Panc1 (cell line): ENCODE results near the gene CAPSL. TPM values are rescaled to one million over a fixed set of nuclear protein-coding genes. Genes with fewer than 3 reads are reported as not detected.

Source experiments
- ATAC-seq: fragments of 200-7000 bp; cut with Tn5 transposase; 2 replicates; pipeline ENCODE4 v1.9.1; 2020; ENCODE audit warnings: mild to moderate bottlenecking, moderate library complexity
- BruUV-seq: library from RNA; stranded (reverse); fragments of 400-500 nt; replicated peaks from 2 replicates; lab custom pipeline; 2021; lab: Mats Ljungman, UMichigan
- CTCF ChIA-PET: fragments of 300-600 bp; sonication (Branson Sonifier 250); formaldehyde crosslinking; loops from one replicate; lab custom pipeline; 2022; ENCODE audit warnings: antibody characterized with exemption; lab: Charles Lee
- POLR2A ChIA-PET: fragments of 300-600 bp; sonication (Branson Sonifier 250); formaldehyde crosslinking; loops from one replicate; lab custom pipeline; 2022; ENCODE audit warnings: antibody characterized with exemption; lab: Charles Lee
- DNase-seq: peaks from one replicate; pipeline ENCODE4 v3.0.0-alpha.2; 2010; ENCODE audit warnings: low read depth, low spot score
- H3K27ac ChIP-seq: 2 replicates; pipeline ENCODE4 v1.5.1; 2011; ENCODE audit warnings: mild to moderate bottlenecking, low read length, inconsistent platforms
- H3K27me3 ChIP-seq: fragments of 200-500 bp; sonication (Bioruptor generic); 2 replicates; pipeline ENCODE4 v1.6.0; 2014; ENCODE audit warnings: low read length, inconsistent platforms; ENCODE audit not compliant: control insufficient read depth, insufficient read depth
- H3K36me3 ChIP-seq: fragments of 200-500 bp; sonication (Bioruptor generic); 2 replicates; pipeline ENCODE4 v1.5.1; 2014; ENCODE audit warnings: inconsistent platforms, mild to moderate bottlenecking, low read length, moderate library complexity; ENCODE audit not compliant: control insufficient read depth, insufficient read depth
- H3K4me1 ChIP-seq: 2 replicates; pipeline ENCODE4 v1.5.1; 2011; ENCODE audit warnings: inconsistent platforms, mild to moderate bottlenecking, low read length, moderate library complexity; ENCODE audit not compliant: control insufficient read depth, insufficient read depth
- H3K4me3 ChIP-seq, 2 experiments: 2 replicates each; pipeline ENCODE4 v1.5.1; 2011 to 2012; ENCODE audit warnings: low read depth in 2 of 2, low read length in 2 of 2, mild to moderate bottlenecking in 2 of 2, inconsistent platforms in 1 of 2, moderate library complexity in 1 of 2
- H3K9me3 ChIP-seq: fragments of 200-500 bp; sonication (Bioruptor generic); 2 replicates; pipeline ENCODE4 v1.5.1; 2014; ENCODE audit warnings: low read depth, mild to moderate bottlenecking, inconsistent platforms, low read length, moderate library complexity; ENCODE audit not compliant: control insufficient read depth, insufficient read depth
- CTCF ChIP-seq: fragments of 450-650 bp; IDR thresholded peaks from 2 replicates; pipeline ENCODE4 v1.5.1; 2017; ENCODE audit warnings: mild to moderate bottlenecking
- POLR2AphosphoS5 ChIP-seq: IDR thresholded peaks from 2 replicates; pipeline ENCODE4 v1.6.1; 2012; ENCODE audit warnings: mild to moderate bottlenecking, low read depth, low read length, moderate library complexity
- REST ChIP-seq, 2 experiments: IDR thresholded peaks; 2 replicates each; pipeline ENCODE4 v1.6.1; 2011 to 2012; ENCODE audit warnings: low read depth in 2 of 2, control low read depth in 1 of 2, low read length in 1 of 2, mild to moderate bottlenecking in 1 of 2, moderate library complexity in 1 of 2; ENCODE audit not compliant: insufficient read depth in 1 of 2
- SIN3A ChIP-seq: IDR thresholded peaks from 2 replicates; pipeline ENCODE4 v1.6.1; 2012; ENCODE audit warnings: low read depth, mild to moderate bottlenecking, low read length, moderate library complexity, borderline replicate concordance; ENCODE audit not compliant: insufficient read depth
- TCF7L2 ChIP-seq: IDR thresholded peaks from 2 replicates; pipeline ENCODE4 v1.6.1; 2011; ENCODE audit warnings: mild to moderate bottlenecking, low read depth, low read length, inconsistent platforms
- in situ Hi-C: cut with HindIII; loops from 2 replicates; pipeline ENCODE4 v1.10.0; 2016; ENCODE audit warnings: low sequenced_read_pairs, low pct_unique_long_range_greater_than_20kb
- intact Hi-C: fragments of 100-400 bp; cut with micrococcal nuclease; formaldehyde crosslinking; loops from one replicate; pipeline ENCODE4 v1.10.0; 2022; ENCODE audit not compliant: unreplicated experiment
- total RNA-seq: library from RNA; stranded (reverse); gene quantifications from one replicate; pipeline ENCODE4 v1.2.1, GENCODE V29; 2021; ENCODE audit not compliant: unreplicated experiment

CAPSL gene
- total RNA-seq, 1 experiment from 2014 or later = not detected

GRCh38 chr5:35924950-35925722, 13.3 kb downstream of the CAPSL start:
- TF ChIP-seq REST (IDR thresholded peaks at IDR 0.05; ENCODE audit: insufficient read depth in 1 of 2, low read depth in 2 of 2, low read length in 1 of 2) (no peak), CTCF (peak; percentile 82), POLR2AphosphoS5 (no peak)
- in situ Hi-C loops = no loop called here

GRCh38 chr5:35924122-35924949, 14.1 kb downstream of the CAPSL start:
- POLR2A ChIA-PET = no interaction called here
- ATAC-seq (peak; percentile 32; the same call in 1 of the 2 replicates), DNase-seq (no peak)
- Histone ChIP-seq H3K9me3 (no peaks in the 10 kb centered on the region), H3K4me3 (no peak overlapping the region), H3K27me3 (peaks cover 9% of the 10 kb centered on the region; the same call in 1 of the 2 replicates), H3K36me3 (no peaks in the 10 kb centered on the region), H3K27ac (no peak overlapping the region), H3K4me1 (no peaks in the 10 kb centered on the region)
- intact Hi-C loops (loop anchor here (2.0 to 10.0 kb wide), 2 partner anchors 300 to 836 kb away; no protein-coding TSS in a partner anchor), in situ Hi-C loops (no loop called here)
- no peak for TF ChIP-seq TCF7L2
- TF ChIP-seq POLR2AphosphoS5 = no peak
- no peak for TF ChIP-seq CTCF
- TF ChIP-seq SIN3A = no peak
- no peak for TF ChIP-seq REST (IDR thresholded peaks at IDR 0.05; ENCODE audit: insufficient read depth in 1 of 2, low read depth in 2 of 2, low read length in 1 of 2)
- BruUV-seq = no TSS peak
- CTCF ChIA-PET = interaction anchor here (1.7 kb wide), 1 partner anchor 273 kb away, joined by 6 read pairs; no protein-coding TSS in a partner anchor

More at GRCh38 chr5:35924950-35925722, 13.3 kb downstream of the CAPSL start:
- Histone ChIP-seq H3K27me3 (peaks cover 9% of the 10 kb centered on the region; the same call in 1 of the 2 replicates), H3K9me3 (no peaks in the 10 kb centered on the region), H3K36me3 (no peaks in the 10 kb centered on the region), H3K4me3 (no peak overlapping the region), H3K27ac (no peak overlapping the region), H3K4me1 (no peaks in the 10 kb centered on the region)
- peak; percentile 25 for DNase-seq
- BruUV-seq = no TSS peak
- peak; percentile 83 for ATAC-seq
- intact Hi-C loops = loop anchor here (2.0 to 10.0 kb wide), 3 partner anchors 300 to 836 kb away; no protein-coding TSS in a partner anchor
- POLR2A ChIA-PET = no interaction called here
- CTCF ChIA-PET = interaction anchor here (0.6 to 1.7 kb wide), 5 partner anchors 67 to 1827 kb away, joined by 3 to 11 read pairs (median 6); no protein-coding TSS in a partner anchor
